ENCODE data around the gene NTRK2. TPM values are rescaled to one million over a fixed set of nuclear protein-coding genes. Genes with fewer than 3 reads are reported as not detected.

The NTRK2 gene
- total and polyA plus RNA-seq, 2 experiments from 2014 or later = 0.03 TPM; not detected in 1

DNA sequence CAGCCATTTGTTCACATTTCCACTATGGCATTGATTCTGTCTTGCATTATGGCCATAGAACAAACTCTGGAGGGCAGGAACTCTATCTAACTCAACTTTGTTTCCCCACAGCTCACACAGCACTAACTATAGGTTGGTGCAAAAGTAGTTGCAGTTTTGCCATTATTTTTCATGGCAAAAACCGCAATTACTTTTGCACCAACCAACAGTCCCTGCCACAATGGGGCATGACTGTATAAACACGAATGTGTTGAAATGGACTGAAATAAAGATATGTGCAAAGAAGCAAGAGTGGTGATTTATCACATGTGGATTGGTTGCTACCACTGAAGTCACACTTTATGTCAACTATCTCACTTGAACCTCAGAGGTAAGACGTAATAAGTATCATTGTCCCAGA lies 338.7 kb downstream of the NTRK2 start:
- Histone ChIP-seq H4K20me1 (replicated peaks; ENCODE audit: insufficient read depth) (no peaks in the 10 kb centered on the region), H3F3A (replicated peaks; ENCODE audit: low read depth) (no peaks in the 10 kb centered on the region), H3K27me3 (ENCODE audit: insufficient read depth) (no peaks in the 10 kb centered on the region), H2AFZ (no peak overlapping the region), H3K36me3 (ENCODE audit: insufficient read depth) (no peaks in the 10 kb centered on the region), H3K4me1 (ENCODE audit: insufficient read depth) (0 out of 2 replicates have a peak, but pooled peaks cover 4% of the 10 kb centered on the region), H3K4me2 (no peak overlapping the region), H3K4me3 (no peak overlapping the region), H3K27ac (ENCODE audit: low read depth) (no peak overlapping the region), H3K9me2 (ENCODE audit: insufficient read depth) (peaks cover 6% of the 10 kb centered on the region; the same call in 1 of the 2 replicates), H3K79me2 (replicated peaks; ENCODE audit: insufficient read depth) (no peaks in the 10 kb centered on the region)
- H3K36me3 Mint-ChIP-seq (ENCODE audit: low read depth) = no peaks in the 10 kb centered on the region; the same call in 2 of the 3 replicates
- H3K4me1 Mint-ChIP-seq = peaks cover 7% of the 10 kb centered on the region; the same call in 2 of the 3 replicates
- no peak overlapping the region for H3K27ac Mint-ChIP-seq
- H3K4me3 Mint-ChIP-seq = no peak overlapping the region
- TF ChIP-seq NANOG (IDR thresholded peaks at IDR 0.05; ENCODE audit: borderline replicate concordance) = no peak
- no peak for TF ChIP-seq ETS1 (IDR thresholded peaks at IDR 0.05)
- no peak for TF ChIP-seq JUNB (IDR thresholded peaks at IDR 0.05; ENCODE audit: unreplicated experiment)
- TF ChIP-seq ZNF462 (CRISPR knock-in tag; IDR thresholded peaks at IDR 0.05) = no peak
- TF ChIP-seq EZH2phosphoT487 (IDR thresholded peaks at IDR 0.05; ENCODE audit: unreplicated experiment) = no peak
- no peak for TF ChIP-seq POLR2AphosphoS5 (IDR thresholded peaks at IDR 0.05; ENCODE audit: low read depth)
- no peaks in the 10 kb centered on the region for H3K27me3 Mint-ChIP-seq (ENCODE audit: insufficient read depth, low read depth, poor library complexity)
- no peak for ATAC-seq
- DNase-seq (ENCODE audit: low spot score) = no peak
- no peaks in the 10 kb centered on the region; the same call in 2 of the 3 replicates for H3K9me3 Mint-ChIP-seq

Data from GM23338 (cell line).